Measurements from ENCODE around the gene NEURL1. TPM values are rescaled to one million over a fixed set of nuclear protein-coding genes. Genes with fewer than 3 reads are reported as not detected.

Gene NEURL1
- total and polyA plus RNA-seq, 12 donors: 0.05 to 1.0 (median 0.17) TPM; not detected in 3

DNA sequence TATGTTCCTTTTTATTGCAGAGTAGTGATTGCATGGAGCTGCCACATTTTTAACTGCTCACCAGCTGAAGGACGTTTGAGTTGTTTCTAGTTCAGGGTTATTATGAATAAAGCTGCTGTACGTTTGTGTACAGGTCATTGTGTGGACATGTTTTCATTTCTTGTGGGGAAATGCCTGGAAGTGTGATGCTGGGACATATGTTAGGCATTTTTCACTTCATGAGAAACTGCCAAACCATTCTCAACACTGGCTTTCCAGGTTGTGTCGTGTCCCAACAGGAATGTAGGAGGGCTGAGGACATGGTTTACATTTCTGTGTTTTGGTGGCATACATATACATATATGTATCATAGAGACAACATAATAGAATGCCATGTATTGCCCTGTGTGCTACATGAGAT is 73.0 kb downstream of the NEURL1 start:
- no peak for DNase-seq
- WGBS, 2 donors: 50 to 58% methylated on average over 3 of the region's 3 CpGs
- no peak overlapping the region for H3K4me3 ChIP-seq
- ATAC-seq: no peak
- TF ChIP-seq, protein P1, sequence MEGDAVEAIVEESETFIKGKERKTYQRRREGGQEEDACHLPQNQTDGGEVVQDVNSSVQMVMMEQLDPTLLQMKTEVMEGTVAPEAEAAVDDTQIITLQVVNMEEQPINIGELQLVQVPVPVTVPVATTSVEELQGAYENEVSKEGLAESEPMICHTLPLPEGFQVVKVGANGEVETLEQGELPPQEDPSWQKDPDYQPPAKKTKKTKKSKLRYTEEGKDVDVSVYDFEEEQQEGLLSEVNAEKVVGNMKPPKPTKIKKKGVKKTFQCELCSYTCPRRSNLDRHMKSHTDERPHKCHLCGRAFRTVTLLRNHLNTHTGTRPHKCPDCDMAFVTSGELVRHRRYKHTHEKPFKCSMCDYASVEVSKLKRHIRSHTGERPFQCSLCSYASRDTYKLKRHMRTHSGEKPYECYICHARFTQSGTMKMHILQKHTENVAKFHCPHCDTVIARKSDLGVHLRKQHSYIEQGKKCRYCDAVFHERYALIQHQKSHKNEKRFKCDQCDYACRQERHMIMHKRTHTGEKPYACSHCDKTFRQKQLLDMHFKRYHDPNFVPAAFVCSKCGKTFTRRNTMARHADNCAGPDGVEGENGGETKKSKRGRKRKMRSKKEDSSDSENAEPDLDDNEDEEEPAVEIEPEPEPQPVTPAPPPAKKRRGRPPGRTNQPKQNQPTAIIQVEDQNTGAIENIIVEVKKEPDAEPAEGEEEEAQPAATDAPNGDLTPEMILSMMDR (IDR thresholded peaks at IDR 0.05): no peak
- no peaks in the 10 kb centered on the region for H3K4me1 ChIP-seq
- no peaks in the 10 kb centered on the region for H3K36me3 ChIP-seq
- no peak overlapping the region for H3K27ac ChIP-seq
- no peaks in the 10 kb centered on the region for H3K9me3 ChIP-seq
- H3K27me3 ChIP-seq: peaks cover 0 to 6% (median 0%) of the 10 kb centered on the region in 7 donors
- intact Hi-C loops (cut with DNase I): loop anchor here in 1 of 10 donors (10.0 kb wide), 1 partner anchor 142 kb away; no protein-coding TSS in a partner anchor

- no peak for ATAC-seq
- TF ChIP-seq, protein P1 (IDR thresholded peaks at IDR 0.05): no peak
- no peaks in the 10 kb centered on the region for H3K4me1 ChIP-seq
These were observed 75.0 kb downstream of the NEURL1 start for GRCh38 chr10:103568505-103568904.

GRCh38 chr10:103569896-103570295 is 76.4 kb downstream of the NEURL1 start:
- H3K27ac ChIP-seq: no peak overlapping the region
- no peaks in the 10 kb centered on the region for H3K4me1 ChIP-seq
- TF ChIP-seq, protein P1 (IDR thresholded peaks at IDR 0.05): no peak
- DNase-seq (no peak), ATAC-seq (no peak)
- no peaks in the 10 kb centered on the region for H3K9me3 ChIP-seq
- peaks cover 0 to 7% (median 0%) of the 10 kb centered on the region in 7 donors for H3K27me3 ChIP-seq
- 70 to 74% methylated on average over 5 of the region's 5 CpGs for WGBS, 2 donors
- intact Hi-C loops (cut with DNase I): loop anchor here in 1 of 10 donors (10.0 kb wide), 1 partner anchor 145 kb away; no protein-coding TSS in a partner anchor
- no peaks in the 10 kb centered on the region for H3K36me3 ChIP-seq
- H3K4me3 ChIP-seq: no peak overlapping the region

More at GRCh38 chr10:103568505-103568904, 75.0 kb downstream of the NEURL1 start:
- intact Hi-C loops (cut with DNase I): loop anchor here in 1 of 10 donors (10.0 kb wide), 1 partner anchor 144 kb away; no protein-coding TSS in a partner anchor
- Histone ChIP-seq H3K9me3 (no peaks in the 10 kb centered on the region), H3K27me3 (peaks cover 0 to 13% (median 0%) of the 10 kb centered on the region in 7 donors), H3K27ac (no peak overlapping the region), H3K4me3 (no peak overlapping the region), H3K36me3 (no peaks in the 10 kb centered on the region)
- 90 to 93% methylated on average over 5 of the region's 5 CpGs for WGBS, 2 donors
- no peak for DNase-seq

DNA sequence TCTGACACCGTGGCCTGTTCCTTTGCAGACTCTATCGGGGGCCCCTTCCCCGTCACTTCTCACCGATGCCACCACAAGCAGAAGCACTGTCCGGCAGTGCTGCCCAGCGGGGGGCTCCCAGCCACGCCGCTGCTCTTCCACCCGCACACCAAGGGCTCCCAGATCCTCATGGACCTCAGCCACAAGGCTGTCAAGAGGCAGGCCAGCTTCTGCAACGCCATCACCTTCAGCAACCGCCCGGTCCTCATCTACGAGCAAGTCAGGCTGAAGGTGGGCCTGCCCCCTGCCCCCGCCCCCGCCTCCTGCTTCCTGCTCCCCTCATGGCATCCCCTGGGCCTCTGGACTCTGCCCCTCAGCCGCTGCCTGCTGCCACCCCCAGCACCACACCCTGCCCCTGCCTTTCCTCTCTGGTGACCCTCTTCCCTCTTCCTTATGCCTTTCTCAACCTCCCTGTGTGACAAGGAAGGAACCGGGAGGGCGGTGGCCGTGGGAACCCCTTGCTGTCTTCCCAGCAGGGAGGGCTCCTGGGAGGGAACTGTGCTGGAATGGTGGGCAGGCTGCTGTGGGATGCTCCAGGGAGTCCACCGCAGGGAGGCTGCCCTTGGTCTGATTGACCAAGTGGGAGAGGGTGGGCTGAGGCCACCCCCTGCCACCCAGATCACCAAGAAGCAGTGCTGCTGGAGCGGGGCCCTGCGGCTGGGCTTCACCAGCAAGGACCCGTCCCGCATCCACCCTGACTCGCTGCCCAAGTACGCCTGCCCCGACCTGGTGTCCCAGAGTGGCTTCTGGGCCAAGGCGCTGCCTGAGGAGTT is 77.5 kb downstream of the NEURL1 start:
- peaks cover 0 to 7% (median 0%) of the 10 kb centered on the region in 7 donors for H3K27me3 ChIP-seq
- TF ChIP-seq, protein P1 (IDR thresholded peaks at IDR 0.05): no peak
- whole genome bisulfite sequencing, 2 donors: 87 to 88% methylated on average over 28 of the region's 28 CpGs
- no peak overlapping the region for H3K4me3 ChIP-seq
- peak in 2 of 8 donors; percentile 21 to 29 for ATAC-seq
- H3K27ac ChIP-seq: no peak overlapping the region
- no peaks in the 10 kb centered on the region for H3K36me3 ChIP-seq
- no peak for DNase-seq
- no peaks in the 10 kb centered on the region for H3K9me3 ChIP-seq
- no peaks in the 10 kb centered on the region for H3K4me1 ChIP-seq
- intact Hi-C loops (cut with DNase I): no loop called here
